Loucy (cell line): Measurements from ENCODE around the gene SEMA3A.

Experiments
- H2AFZ ChIP-seq: fragments of 200-600 bp; sonication (generic); 2 replicates; pipeline ENCODE4 v1.6.0; 2016; ENCODE audit warnings: antibody characterized with exemption, mild to moderate bottlenecking, low read length, moderate library complexity
- H3F3A ChIP-seq: fragments of 200-600 bp; 2 replicates; pipeline ENCODE4 v1.6.0; 2016; ENCODE audit warnings: antibody characterized with exemption, low read depth, mild to moderate bottlenecking
- H3K27me3 ChIP-seq: fragments of 200-600 bp; sonication (generic); 2 replicates; pipeline ENCODE4 v1.6.1; 2014; ENCODE audit warnings: low read length, mild to moderate bottlenecking; ENCODE audit not compliant: insufficient read depth, poor library complexity, severe bottlenecking
- H3K36me3 ChIP-seq: fragments of 200-600 bp; sonication (generic); 2 replicates; pipeline ENCODE4 v1.6.1; 2016; ENCODE audit warnings: low read length; ENCODE audit not compliant: insufficient read depth
- H3K4me1 ChIP-seq: fragments of 200-600 bp; sonication (generic); 2 replicates; pipeline ENCODE4 v1.5.1; 2014; ENCODE audit warnings: low read length, mild to moderate bottlenecking; ENCODE audit not compliant: insufficient read depth, poor library complexity, severe bottlenecking
- H3K4me2 ChIP-seq: fragments of 200-600 bp; sonication (generic); 2 replicates; pipeline ENCODE4 v1.6.0; 2014; ENCODE audit warnings: antibody characterized with exemption, low read length, low read depth, mild to moderate bottlenecking; ENCODE audit not compliant: poor library complexity, severe bottlenecking
- H3K4me3 ChIP-seq: fragments of 200-600 bp; sonication (generic); 2 replicates; pipeline ENCODE4 v1.5.1; 2014; ENCODE audit warnings: low read length, mild to moderate bottlenecking, mixed read lengths; ENCODE audit not compliant: poor library complexity, severe bottlenecking
- H3K79me2 ChIP-seq: fragments of 200-600 bp; sonication (generic); 2 replicates; pipeline ENCODE4 v1.6.1; 2014; ENCODE audit warnings: low read length; ENCODE audit not compliant: insufficient read depth
- H3K9ac ChIP-seq: fragments of 200-600 bp; sonication (generic); 2 replicates; pipeline ENCODE4 v1.6.0; 2014; ENCODE audit warnings: mild to moderate bottlenecking, low read depth, low read length, moderate library complexity; ENCODE audit not compliant: poor library complexity, severe bottlenecking
- H3K9me2 ChIP-seq: fragments of 200-600 bp; sonication (generic); replicated peaks from 2 replicates; pipeline ENCODE4 v1.6.1; 2016; ENCODE audit warnings: low read depth, low read length, mixed read lengths
- H3K9me3 ChIP-seq: fragments of 200-600 bp; sonication (generic); 2 replicates; pipeline ENCODE4 v1.6.1; 2014; ENCODE audit warnings: mild to moderate bottlenecking, antibody characterized with exemption, low read length, low read depth; ENCODE audit not compliant: insufficient read depth
- H4K20me1 ChIP-seq: fragments of 200-600 bp; sonication (generic); 2 replicates; pipeline ENCODE4 v1.6.0; 2014; ENCODE audit warnings: antibody characterized with exemption, low read length, mild to moderate bottlenecking; ENCODE audit not compliant: insufficient read depth, poor library complexity, severe bottlenecking
- EZH2phosphoT487 ChIP-seq: fragments of 200-600 bp; IDR thresholded peaks from 2 replicates; pipeline ENCODE4 v1.6.1; 2018; ENCODE audit warnings: antibody characterized with exemption, mild to moderate bottlenecking, moderate library complexity, borderline replicate concordance
- TF ChIP-seq, protein P1 (sequence below): fragments of 200-600 bp; sonication (generic); conservative IDR thresholded peaks from 2 replicates; pipeline ENCODE4 v1.5.1; 2014; ENCODE audit warnings: mild to moderate bottlenecking, antibody characterized with exemption, low read length

Gene SEMA3A

GRCh38 chr7:83930262-83930661, 264.3 kb downstream of the SEMA3A start:
- TF ChIP-seq, protein P1, sequence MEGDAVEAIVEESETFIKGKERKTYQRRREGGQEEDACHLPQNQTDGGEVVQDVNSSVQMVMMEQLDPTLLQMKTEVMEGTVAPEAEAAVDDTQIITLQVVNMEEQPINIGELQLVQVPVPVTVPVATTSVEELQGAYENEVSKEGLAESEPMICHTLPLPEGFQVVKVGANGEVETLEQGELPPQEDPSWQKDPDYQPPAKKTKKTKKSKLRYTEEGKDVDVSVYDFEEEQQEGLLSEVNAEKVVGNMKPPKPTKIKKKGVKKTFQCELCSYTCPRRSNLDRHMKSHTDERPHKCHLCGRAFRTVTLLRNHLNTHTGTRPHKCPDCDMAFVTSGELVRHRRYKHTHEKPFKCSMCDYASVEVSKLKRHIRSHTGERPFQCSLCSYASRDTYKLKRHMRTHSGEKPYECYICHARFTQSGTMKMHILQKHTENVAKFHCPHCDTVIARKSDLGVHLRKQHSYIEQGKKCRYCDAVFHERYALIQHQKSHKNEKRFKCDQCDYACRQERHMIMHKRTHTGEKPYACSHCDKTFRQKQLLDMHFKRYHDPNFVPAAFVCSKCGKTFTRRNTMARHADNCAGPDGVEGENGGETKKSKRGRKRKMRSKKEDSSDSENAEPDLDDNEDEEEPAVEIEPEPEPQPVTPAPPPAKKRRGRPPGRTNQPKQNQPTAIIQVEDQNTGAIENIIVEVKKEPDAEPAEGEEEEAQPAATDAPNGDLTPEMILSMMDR, result no peak
- TF ChIP-seq EZH2phosphoT487, result no peak
- no peak overlapping the region for H3K4me2 ChIP-seq

GRCh38 chr7:83925860-83926259, 268.7 kb downstream of the SEMA3A start:
- H3K4me2 ChIP-seq, result no peak overlapping the region
- H3K9me3 ChIP-seq, result no peaks in the 10 kb centered on the region

More at GRCh38 chr7:83930262-83930661, 264.3 kb downstream of the SEMA3A start:
- Histone ChIP-seq H3F3A (no peaks in the 10 kb centered on the region), H3K79me2 (no peaks in the 10 kb centered on the region), H3K9me3 (no peaks in the 10 kb centered on the region), H3K4me3 (no peak overlapping the region), H2AFZ (no peak overlapping the region), H4K20me1 (no peaks in the 10 kb centered on the region), H3K27me3 (no peaks in the 10 kb centered on the region), H3K9me2 (no peaks in the 10 kb centered on the region), H3K9ac (no peak overlapping the region), H3K36me3 (no peaks in the 10 kb centered on the region), H3K4me1 (no peaks in the 10 kb centered on the region)

GRCh38 chr7:83921941-83922607, 272.5 kb downstream of the SEMA3A start:
- no peak for TF ChIP-seq EZH2phosphoT487
- TF ChIP-seq, protein P1, result no peak
- Histone ChIP-seq H3K27me3 (no peaks in the 10 kb centered on the region), H3K4me1 (no peaks in the 10 kb centered on the region), H3K36me3 (no peaks in the 10 kb centered on the region), H3F3A (no peaks in the 10 kb centered on the region), H2AFZ (no peak overlapping the region), H3K9me2 (no peaks in the 10 kb centered on the region), H3K9me3 (no peaks in the 10 kb centered on the region), H4K20me1 (no peaks in the 10 kb centered on the region), H3K9ac (no peak overlapping the region), H3K4me2 (no peak overlapping the region), H3K79me2 (no peaks in the 10 kb centered on the region), H3K4me3 (no peak overlapping the region)

More at GRCh38 chr7:83925860-83926259, 268.7 kb downstream of the SEMA3A start:
- Histone ChIP-seq H2AFZ (no peak overlapping the region), H3K4me3 (no peak overlapping the region), H3K4me1 (no peaks in the 10 kb centered on the region), H3K79me2 (no peaks in the 10 kb centered on the region), H3K27me3 (no peaks in the 10 kb centered on the region), H4K20me1 (no peaks in the 10 kb centered on the region), H3K9me2 (no peaks in the 10 kb centered on the region), H3F3A (no peaks in the 10 kb centered on the region), H3K36me3 (no peaks in the 10 kb centered on the region), H3K9ac (no peak overlapping the region)
- TF ChIP-seq EZH2phosphoT487, result no peak
- TF ChIP-seq, protein P1, result no peak
